ENCODE results near the gene DNASE2B.

DNA sequence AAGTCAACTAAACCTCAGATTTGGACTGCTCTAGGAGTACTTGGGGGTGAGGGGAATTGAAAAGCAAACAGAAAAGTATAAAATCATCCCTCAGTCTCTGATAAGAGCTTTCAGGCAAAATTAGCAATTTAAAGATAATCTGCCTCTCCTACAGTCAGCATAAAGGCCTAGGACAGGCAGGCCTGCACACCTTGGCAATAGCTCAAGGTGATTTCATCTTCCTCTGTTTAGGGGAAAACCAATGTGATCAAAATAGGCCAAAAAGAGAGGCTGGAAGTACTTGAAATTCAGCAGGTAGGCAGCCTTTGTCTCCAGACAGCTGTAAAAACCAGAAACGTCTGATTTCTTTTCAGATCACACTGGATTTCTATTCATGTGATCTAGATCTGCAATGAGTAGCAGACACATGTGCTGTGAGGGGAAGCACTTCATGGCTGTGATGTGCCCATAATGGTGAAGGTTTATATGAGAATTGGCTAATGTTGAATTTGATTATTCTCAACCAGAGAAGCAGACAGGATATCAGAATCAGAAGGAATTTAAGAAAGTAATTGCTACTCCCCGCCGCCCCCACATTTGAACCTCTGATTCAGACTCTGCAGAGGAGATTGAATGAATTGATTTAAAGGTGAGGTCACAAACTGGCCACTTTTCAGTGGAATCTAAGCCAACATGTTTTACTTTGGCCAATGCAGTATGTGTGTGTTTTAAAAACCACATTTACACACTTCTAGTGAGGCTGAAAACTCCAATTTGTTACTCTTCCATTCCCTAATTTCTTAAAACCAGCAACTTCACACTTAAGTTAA, 45.8 kb upstream of the DNASE2B start:
- no peak for TF ChIP-seq POLR2A (IDR thresholded peaks at IDR 0.05)
- TF ChIP-seq POLR2AphosphoS5 (IDR thresholded peaks at IDR 0.05): no peak
